Measurements from ENCODE around the gene PRLR.
"Not testable (repeated sequence)": the region's sequence is repeated elsewhere in the genome, so short reads cannot be mapped to it uniquely, and the experiment has no call there.

The PRLR gene

GRCh38 chr5:35036536-35036935, 193.8 kb downstream of the PRLR start:
- Histone ChIP-seq H3K9me3 (ENCODE audit: control insufficient read depth, insufficient read depth, low read depth, low read length) (no peaks in the 10 kb centered on the region), H3K27ac (ENCODE audit: low read depth, low read length) (no peak overlapping the region), H3K4me3 (ENCODE audit: low read depth, low read length) (no peak overlapping the region), H3K27me3 (ENCODE audit: control insufficient read depth, insufficient read depth, low read length) (no peaks in the 10 kb centered on the region), H3K9ac (ENCODE audit: low read length) (no peak overlapping the region), H3K36me3 (ENCODE audit: control insufficient read depth, insufficient read depth, low read length) (no peaks in the 10 kb centered on the region), H3K4me1 (ENCODE audit: control insufficient read depth, insufficient read depth, low read length) (peaks cover 6% of the 10 kb centered on the region; the same call in 1 of the 2 replicates)

- H3K4me3 ChIP-seq (ENCODE audit: low read depth, low read length); H3K27ac ChIP-seq (ENCODE audit: low read depth, low read length); H3K4me1 ChIP-seq (ENCODE audit: control insufficient read depth, insufficient read depth, low read length); H3K27me3 ChIP-seq (ENCODE audit: control insufficient read depth, insufficient read depth, low read length); H3K9me3 ChIP-seq (ENCODE audit: control insufficient read depth, insufficient read depth, low read depth, low read length); H3K36me3 ChIP-seq (ENCODE audit: control insufficient read depth, insufficient read depth, low read length); H3K9ac ChIP-seq (ENCODE audit: low read length): not testable (repeated sequence)
Measured at GRCh38 chr5:35035929-35036328, 194.4 kb downstream of the PRLR start.

GRCh38 chr5:35035271-35035670, 195.0 kb downstream of the PRLR start:
- H3K4me3 ChIP-seq (ENCODE audit: low read depth, low read length): no peak overlapping the region
- no peaks in the 10 kb centered on the region for H3K9me3 ChIP-seq (ENCODE audit: control insufficient read depth, insufficient read depth, low read depth, low read length)
- no peak overlapping the region for H3K9ac ChIP-seq (ENCODE audit: low read length)
- H3K27me3 ChIP-seq (ENCODE audit: control insufficient read depth, insufficient read depth, low read length): no peaks in the 10 kb centered on the region
- H3K4me1 ChIP-seq (ENCODE audit: control insufficient read depth, insufficient read depth, low read length): peaks cover 10% of the 10 kb centered on the region; the same call in 1 of the 2 replicates
- no peak overlapping the region for H3K27ac ChIP-seq (ENCODE audit: low read depth, low read length)
- no peaks in the 10 kb centered on the region for H3K36me3 ChIP-seq (ENCODE audit: control insufficient read depth, insufficient read depth, low read length)

GRCh38 chr5:35032356-35032755, 197.9 kb downstream of the PRLR start:
- peaks cover 10% of the 10 kb centered on the region; the same call in 1 of the 2 replicates for H3K4me1 ChIP-seq (ENCODE audit: control insufficient read depth, insufficient read depth, low read length)
- H3K9ac ChIP-seq (ENCODE audit: low read length): no peak overlapping the region
- no peak overlapping the region for H3K4me3 ChIP-seq (ENCODE audit: low read depth, low read length)
- H3K27me3 ChIP-seq (ENCODE audit: control insufficient read depth, insufficient read depth, low read length): no peaks in the 10 kb centered on the region
- H3K9me3 ChIP-seq (ENCODE audit: control insufficient read depth, insufficient read depth, low read depth, low read length): no peaks in the 10 kb centered on the region
- H3K27ac ChIP-seq (ENCODE audit: low read depth, low read length): no peak overlapping the region
- no peaks in the 10 kb centered on the region for H3K36me3 ChIP-seq (ENCODE audit: control insufficient read depth, insufficient read depth, low read length)

- H3K4me3 ChIP-seq (ENCODE audit: low read depth, low read length): no peak overlapping the region
- no peak overlapping the region for H3K27ac ChIP-seq (ENCODE audit: low read depth, low read length)
- 0 out of 2 replicates have a peak, but pooled peaks cover 4% of the 10 kb centered on the region for H3K4me1 ChIP-seq (ENCODE audit: control insufficient read depth, insufficient read depth, low read length)
- H3K9me3 ChIP-seq (ENCODE audit: control insufficient read depth, insufficient read depth, low read depth, low read length): no peaks in the 10 kb centered on the region
- H3K27me3 ChIP-seq (ENCODE audit: control insufficient read depth, insufficient read depth, low read length): no peaks in the 10 kb centered on the region
- H3K36me3 ChIP-seq (ENCODE audit: control insufficient read depth, insufficient read depth, low read length): no peaks in the 10 kb centered on the region
- no peak overlapping the region for H3K9ac ChIP-seq (ENCODE audit: low read length)
Measured at GRCh38 chr5:35031276-35031675, 199.0 kb downstream of the PRLR start.

GRCh38 chr5:35030426-35031100, 199.7 kb downstream of the PRLR start:
- H3K9me3 ChIP-seq (ENCODE audit: control insufficient read depth, insufficient read depth, low read depth, low read length): no peaks in the 10 kb centered on the region
- H3K27me3 ChIP-seq (ENCODE audit: control insufficient read depth, insufficient read depth, low read length): no peaks in the 10 kb centered on the region
- 0 out of 2 replicates have a peak, but pooled peaks cover 4% of the 10 kb centered on the region for H3K4me1 ChIP-seq (ENCODE audit: control insufficient read depth, insufficient read depth, low read length)
- H3K36me3 ChIP-seq (ENCODE audit: control insufficient read depth, insufficient read depth, low read length): no peaks in the 10 kb centered on the region
- H3K9ac ChIP-seq (ENCODE audit: low read length): no peak overlapping the region
- no peak overlapping the region for H3K4me3 ChIP-seq (ENCODE audit: low read depth, low read length)
- no peak overlapping the region for H3K27ac ChIP-seq (ENCODE audit: low read depth, low read length)

- H3K9me3 ChIP-seq (ENCODE audit: control insufficient read depth, insufficient read depth, low read depth, low read length): no peaks in the 10 kb centered on the region
- H3K27ac ChIP-seq (ENCODE audit: low read depth, low read length): no peak overlapping the region
- H3K27me3 ChIP-seq (ENCODE audit: control insufficient read depth, insufficient read depth, low read length): no peaks in the 10 kb centered on the region
- no peaks in the 10 kb centered on the region for H3K36me3 ChIP-seq (ENCODE audit: control insufficient read depth, insufficient read depth, low read length)
- no peak overlapping the region for H3K9ac ChIP-seq (ENCODE audit: low read length)
- no peak overlapping the region for H3K4me3 ChIP-seq (ENCODE audit: low read depth, low read length)
- 0 out of 2 replicates have a peak, but pooled peaks cover 4% of the 10 kb centered on the region for H3K4me1 ChIP-seq (ENCODE audit: control insufficient read depth, insufficient read depth, low read length)
Measured at GRCh38 chr5:35029333-35029732, 201.0 kb downstream of the PRLR start.

GRCh38 chr5:35026941-35027340, 203.3 kb downstream of the PRLR start:
- H3K4me1 ChIP-seq (ENCODE audit: control insufficient read depth, insufficient read depth, low read length): 0 out of 2 replicates have a peak, but pooled peaks cover 4% of the 10 kb centered on the region
- H3K27me3 ChIP-seq (ENCODE audit: control insufficient read depth, insufficient read depth, low read length): no peaks in the 10 kb centered on the region
- no peak overlapping the region for H3K4me3 ChIP-seq (ENCODE audit: low read depth, low read length)
- no peak overlapping the region for H3K27ac ChIP-seq (ENCODE audit: low read depth, low read length)
- no peaks in the 10 kb centered on the region for H3K36me3 ChIP-seq (ENCODE audit: control insufficient read depth, insufficient read depth, low read length)
- H3K9me3 ChIP-seq (ENCODE audit: control insufficient read depth, insufficient read depth, low read depth, low read length): no peaks in the 10 kb centered on the region
- H3K9ac ChIP-seq (ENCODE audit: low read length): no peak overlapping the region

GRCh38 chr5:35026280-35026840, 203.9 kb downstream of the PRLR start:
- no peaks in the 10 kb centered on the region for H3K36me3 ChIP-seq (ENCODE audit: control insufficient read depth, insufficient read depth, low read length)
- no peak overlapping the region for H3K9ac ChIP-seq (ENCODE audit: low read length)
- H3K4me3 ChIP-seq (ENCODE audit: low read depth, low read length): no peak overlapping the region
- H3K9me3 ChIP-seq (ENCODE audit: control insufficient read depth, insufficient read depth, low read depth, low read length): no peaks in the 10 kb centered on the region
- no peak overlapping the region for H3K27ac ChIP-seq (ENCODE audit: low read depth, low read length)
- no peaks in the 10 kb centered on the region for H3K27me3 ChIP-seq (ENCODE audit: control insufficient read depth, insufficient read depth, low read length)
- H3K4me1 ChIP-seq (ENCODE audit: control insufficient read depth, insufficient read depth, low read length): 0 out of 2 replicates have a peak, but pooled peaks cover 2% of the 10 kb centered on the region

GRCh38 chr5:35024911-35025510, 205.3 kb downstream of the PRLR start:
- H3K9ac ChIP-seq (ENCODE audit: low read length): no peak overlapping the region
- no peaks in the 10 kb centered on the region for H3K36me3 ChIP-seq (ENCODE audit: control insufficient read depth, insufficient read depth, low read length)
- no peak overlapping the region for H3K4me3 ChIP-seq (ENCODE audit: low read depth, low read length)
- no peaks in the 10 kb centered on the region for H3K9me3 ChIP-seq (ENCODE audit: control insufficient read depth, insufficient read depth, low read depth, low read length)
- no peak overlapping the region for H3K27ac ChIP-seq (ENCODE audit: low read depth, low read length)
- no peaks in the 10 kb centered on the region for H3K4me1 ChIP-seq (ENCODE audit: control insufficient read depth, insufficient read depth, low read length)
- H3K27me3 ChIP-seq (ENCODE audit: control insufficient read depth, insufficient read depth, low read length): no peaks in the 10 kb centered on the region

- no peaks in the 10 kb centered on the region for H3K36me3 ChIP-seq (ENCODE audit: control insufficient read depth, insufficient read depth, low read length)
- H3K9me3 ChIP-seq (ENCODE audit: control insufficient read depth, insufficient read depth, low read depth, low read length): no peaks in the 10 kb centered on the region
- no peaks in the 10 kb centered on the region for H3K4me1 ChIP-seq (ENCODE audit: control insufficient read depth, insufficient read depth, low read length)
- no peak overlapping the region for H3K27ac ChIP-seq (ENCODE audit: low read depth, low read length)
- no peak overlapping the region for H3K9ac ChIP-seq (ENCODE audit: low read length)
- H3K27me3 ChIP-seq (ENCODE audit: control insufficient read depth, insufficient read depth, low read length): no peaks in the 10 kb centered on the region
- H3K4me3 ChIP-seq (ENCODE audit: low read depth, low read length): no peak overlapping the region
Measured at GRCh38 chr5:35023391-35024178, 206.7 kb downstream of the PRLR start.

Data from HUES6 (cell line).